ENCODE data around the gene MYF5. TPM values are rescaled to one million over a fixed set of nuclear protein-coding genes. Genes with fewer than 3 reads are reported as not detected.

MYF5 gene
- total RNA-seq, 4 donors from 2014 or later = not detected

- Histone ChIP-seq H3K9me3 (peaks cover 0 to 7% (median 0%) of the 10 kb centered on the region in 3 donors), H3K27ac (no peak overlapping the region), H3K4me1 (no peaks in the 10 kb centered on the region), H3K27me3 (no peaks in the 10 kb centered on the region), H3K36me3 (no peaks in the 10 kb centered on the region), H3K4me3 (no peak overlapping the region)
- WGBS, 2 donors (ENCODE audit: low coverage in 1 of 2) = 61 to 67% methylated on average over 2 of the region's 2 CpGs
- ATAC-seq = no peak
- no peak for TF ChIP-seq EP300 (IDR thresholded peaks at IDR 0.05)
- no peak for TF ChIP-seq CTCF (IDR thresholded peaks at IDR 0.05)
Observed at GRCh38 chr12:80690513-80690912, 26.2 kb upstream of the MYF5 start.

GRCh38 chr12:80692114-80692513 lies 24.6 kb upstream of the MYF5 start:
- ATAC-seq = no peak
- Histone ChIP-seq H3K27me3 (no peaks in the 10 kb centered on the region), H3K4me3 (no peak overlapping the region), H3K27ac (no peak overlapping the region), H3K9me3 (peaks cover 0 to 2% (median 0%) of the 10 kb centered on the region in 3 donors), H3K36me3 (no peaks in the 10 kb centered on the region), H3K4me1 (no peaks in the 10 kb centered on the region)
- no peak for TF ChIP-seq POLR2A (IDR thresholded peaks at IDR 0.05)
- no peak for TF ChIP-seq POLR2AphosphoS5 (IDR thresholded peaks at IDR 0.05)
- no peak for TF ChIP-seq CTCF (IDR thresholded peaks at IDR 0.05)
- TF ChIP-seq EP300 (IDR thresholded peaks at IDR 0.05) = no peak
- WGBS, 2 donors (ENCODE audit: low coverage in 1 of 2) = 50 to 83% methylated on average over 1 of the region's 1 CpG

GRCh38 chr12:80697270-80697887 lies 19.3 kb upstream of the MYF5 start:
- Histone ChIP-seq H3K36me3 (no peaks in the 10 kb centered on the region), H3K4me3 (no peak overlapping the region), H3K27me3 (no peaks in the 10 kb centered on the region), H3K27ac (no peak overlapping the region), H3K4me1 (peaks cover 0 to 3% (median 0%) of the 10 kb centered on the region in 3 donors), H3K9me3 (no peaks in the 10 kb centered on the region)
- TF ChIP-seq POLR2AphosphoS5 (IDR thresholded peaks at IDR 0.05) (no peak), EP300 (IDR thresholded peaks at IDR 0.05) (no peak), CTCF (IDR thresholded peaks at IDR 0.05) (no peak), POLR2A (IDR thresholded peaks at IDR 0.05) (no peak)
- ATAC-seq = no peak
- whole genome bisulfite sequencing, 2 donors (ENCODE audit: low coverage in 1 of 2) = 76 to 82% methylated on average over 2 of the region's 2 CpGs

GRCh38 chr12:80698256-80698655 lies 18.5 kb upstream of the MYF5 start:
- Histone ChIP-seq H3K4me1 (peaks cover 0 to 12% (median 3%) of the 10 kb centered on the region in 3 donors), H3K27me3 (no peaks in the 10 kb centered on the region), H3K27ac (no peak overlapping the region), H3K4me3 (no peak overlapping the region), H3K36me3 (no peaks in the 10 kb centered on the region), H3K9me3 (no peaks in the 10 kb centered on the region)
- WGBS, 2 donors (ENCODE audit: low coverage in 1 of 2) = 41 to 65% methylated on average over 7 of the region's 7 CpGs
- no peak for TF ChIP-seq POLR2A (IDR thresholded peaks at IDR 0.05)
- ATAC-seq = no peak

GRCh38 chr12:80698847-80699542 lies 17.7 kb upstream of the MYF5 start:
- no peak for ATAC-seq
- no peaks in the 10 kb centered on the region for H3K36me3 ChIP-seq
- no peak overlapping the region for H3K27ac ChIP-seq
- TF ChIP-seq POLR2A (IDR thresholded peaks at IDR 0.05) (no peak), EP300 (IDR thresholded peaks at IDR 0.05) (no peak), POLR2AphosphoS5 (IDR thresholded peaks at IDR 0.05) (no peak), CTCF (IDR thresholded peaks at IDR 0.05) (no peak)
- H3K4me3 ChIP-seq = no peak overlapping the region
- H3K27me3 ChIP-seq = no peaks in the 10 kb centered on the region
- H3K9me3 ChIP-seq = no peaks in the 10 kb centered on the region
- WGBS, 2 donors (ENCODE audit: low coverage in 1 of 2) = 73 to 74% methylated on average over 7 of the region's 7 CpGs
- peaks cover 0 to 15% (median 4%) of the 10 kb centered on the region in 3 donors for H3K4me1 ChIP-seq
